ENCODE data around the gene CDH2. TPM values are rescaled to one million over a fixed set of nuclear protein-coding genes. Genes with fewer than 3 reads are reported as not detected.

The CDH2 gene
- total and polyA plus RNA-seq, 2 donors (not counting 1 experiment from before 2014, with no cell fraction given) = 2.0 to 15.3 TPM

DNA sequence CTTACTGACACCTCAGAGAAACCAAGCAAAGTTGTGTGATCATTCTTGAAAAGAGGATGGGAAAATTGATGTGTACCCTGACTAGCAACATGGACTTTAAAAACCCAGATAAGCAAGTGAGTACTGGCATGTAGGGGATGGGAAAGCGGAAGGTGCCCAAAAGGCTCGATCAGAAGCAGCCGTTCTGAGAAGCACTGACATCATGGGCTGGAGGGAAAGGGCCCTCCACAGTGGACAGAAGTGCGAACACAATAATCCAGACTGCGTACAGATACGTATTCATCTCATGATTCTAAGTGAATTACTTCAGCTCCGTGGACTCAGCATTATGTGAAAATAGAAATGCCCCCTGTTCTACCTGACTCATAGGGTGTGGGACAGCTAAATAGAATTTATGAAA lies 42.2 kb downstream of the CDH2 start:
- Histone ChIP-seq H3K9ac (ENCODE audit: insufficient read depth, low read length) (no peak overlapping the region), H3K9me3 (ENCODE audit: control insufficient read depth, insufficient read depth, low read depth, low read length) (no peaks in the 10 kb centered on the region), H2AFZ (ENCODE audit: low read length) (no peak overlapping the region), H3K36me3 (ENCODE audit: control insufficient read depth, insufficient read depth, low read length) (no peaks in the 10 kb centered on the region), H3K4me2 (ENCODE audit: extremely low read depth, insufficient read depth, low read length) (no peak overlapping the region), H3K4me3 (replicated peaks in 1 of 4; ENCODE audit: control extremely low read depth in 1 of 4, insufficient read depth in 1 of 4, low read depth in 3 of 4, low read length in 4 of 4) (no peak overlapping the region), H3K79me2 (ENCODE audit: control insufficient read depth, insufficient read depth, low read length) (no peaks in the 10 kb centered on the region), H3K4me1 (ENCODE audit: control insufficient read depth, extremely low read depth, insufficient read depth, low read length) (no peaks in the 10 kb centered on the region), H3K27me3 (ENCODE audit: control insufficient read depth, insufficient read depth, low read length) (no peaks in the 10 kb centered on the region), H3K27ac (ENCODE audit: insufficient read depth, low read length) (no peak overlapping the region), H4K20me1 (ENCODE audit: control insufficient read depth, extremely low read depth, insufficient read depth, low read length) (no peaks in the 10 kb centered on the region)
- no peak for TF ChIP-seq EZH2 (IDR thresholded peaks at IDR 0.05; ENCODE audit: low read length, missing control alignments)
- TF ChIP-seq, protein P1, sequence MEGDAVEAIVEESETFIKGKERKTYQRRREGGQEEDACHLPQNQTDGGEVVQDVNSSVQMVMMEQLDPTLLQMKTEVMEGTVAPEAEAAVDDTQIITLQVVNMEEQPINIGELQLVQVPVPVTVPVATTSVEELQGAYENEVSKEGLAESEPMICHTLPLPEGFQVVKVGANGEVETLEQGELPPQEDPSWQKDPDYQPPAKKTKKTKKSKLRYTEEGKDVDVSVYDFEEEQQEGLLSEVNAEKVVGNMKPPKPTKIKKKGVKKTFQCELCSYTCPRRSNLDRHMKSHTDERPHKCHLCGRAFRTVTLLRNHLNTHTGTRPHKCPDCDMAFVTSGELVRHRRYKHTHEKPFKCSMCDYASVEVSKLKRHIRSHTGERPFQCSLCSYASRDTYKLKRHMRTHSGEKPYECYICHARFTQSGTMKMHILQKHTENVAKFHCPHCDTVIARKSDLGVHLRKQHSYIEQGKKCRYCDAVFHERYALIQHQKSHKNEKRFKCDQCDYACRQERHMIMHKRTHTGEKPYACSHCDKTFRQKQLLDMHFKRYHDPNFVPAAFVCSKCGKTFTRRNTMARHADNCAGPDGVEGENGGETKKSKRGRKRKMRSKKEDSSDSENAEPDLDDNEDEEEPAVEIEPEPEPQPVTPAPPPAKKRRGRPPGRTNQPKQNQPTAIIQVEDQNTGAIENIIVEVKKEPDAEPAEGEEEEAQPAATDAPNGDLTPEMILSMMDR (conservative IDR thresholded peaks at IDR 0.05 in 1 of 2, IDR thresholded peaks at IDR 0.05 in 1 of 2; ENCODE audit: low read depth in 1 of 2, low read length in 2 of 2) = no peak
- no peak for DNase-seq (ENCODE audit: low read depth in 2 of 2)

DNA sequence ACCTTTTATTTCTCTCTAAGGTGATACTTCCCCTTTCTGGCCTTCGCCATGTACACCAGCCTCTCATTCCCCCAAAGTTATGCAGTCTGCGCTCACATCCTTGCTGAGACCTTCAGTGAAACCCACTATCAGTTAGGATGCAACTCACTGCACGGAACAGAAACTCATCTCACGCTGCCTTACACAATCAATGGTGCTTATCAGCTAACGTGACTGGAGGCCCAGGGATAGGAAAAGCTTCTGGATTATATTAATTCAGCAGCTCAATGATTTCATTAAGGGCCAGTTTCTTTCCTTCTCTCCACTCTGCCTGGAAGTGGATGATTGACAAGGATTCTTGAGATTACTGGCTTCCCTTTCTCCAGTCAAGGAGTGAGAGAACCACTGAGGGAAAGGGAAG lies 44.8 kb downstream of the CDH2 start:
- no peak overlapping the region for H2AFZ ChIP-seq (ENCODE audit: low read length)
- no peaks in the 10 kb centered on the region for H4K20me1 ChIP-seq (ENCODE audit: control insufficient read depth, extremely low read depth, insufficient read depth, low read length)
- no peaks in the 10 kb centered on the region for H3K79me2 ChIP-seq (ENCODE audit: control insufficient read depth, insufficient read depth, low read length)

GRCh38 chr18:28128659-28128980 lies 48.3 kb downstream of the CDH2 start:
- Histone ChIP-seq H3K4me1 (ENCODE audit: control insufficient read depth, extremely low read depth, insufficient read depth, low read length) (no peaks in the 10 kb centered on the region), H3K36me3 (ENCODE audit: control insufficient read depth, insufficient read depth, low read length) (no peaks in the 10 kb centered on the region), H4K20me1 (ENCODE audit: control insufficient read depth, extremely low read depth, insufficient read depth, low read length) (no peaks in the 10 kb centered on the region), H3K79me2 (ENCODE audit: control insufficient read depth, insufficient read depth, low read length) (no peaks in the 10 kb centered on the region), H3K27ac (ENCODE audit: insufficient read depth, low read length) (no peak overlapping the region), H3K4me2 (ENCODE audit: extremely low read depth, insufficient read depth, low read length) (no peak overlapping the region), H3K9ac (ENCODE audit: insufficient read depth, low read length) (no peak overlapping the region), H3K4me3 (replicated peaks in 1 of 4; ENCODE audit: control extremely low read depth in 1 of 4, insufficient read depth in 1 of 4, low read depth in 3 of 4, low read length in 4 of 4) (no peak overlapping the region), H2AFZ (ENCODE audit: low read length) (no peak overlapping the region), H3K27me3 (ENCODE audit: control insufficient read depth, insufficient read depth, low read length) (no peaks in the 10 kb centered on the region), H3K9me3 (ENCODE audit: control insufficient read depth, insufficient read depth, low read depth, low read length) (no peaks in the 10 kb centered on the region)
- TF ChIP-seq, protein P1 (conservative IDR thresholded peaks at IDR 0.05 in 1 of 2, IDR thresholded peaks at IDR 0.05 in 1 of 2; ENCODE audit: low read depth in 1 of 2, low read length in 2 of 2) = no peak
- TF ChIP-seq EZH2 (IDR thresholded peaks at IDR 0.05; ENCODE audit: low read length, missing control alignments) = no peak
- no peak for DNase-seq (ENCODE audit: low read depth in 2 of 2)

More for the DNA sequence above, 44.8 kb downstream of the CDH2 start:
- DNase-seq (ENCODE audit: low read depth in 2 of 2) = no peak
- no peak overlapping the region for H3K4me3 ChIP-seq (replicated peaks in 1 of 4; ENCODE audit: control extremely low read depth in 1 of 4, insufficient read depth in 1 of 4, low read depth in 3 of 4, low read length in 4 of 4)
- H3K9ac ChIP-seq (ENCODE audit: insufficient read depth, low read length) = no peak overlapping the region
- no peaks in the 10 kb centered on the region for H3K9me3 ChIP-seq (ENCODE audit: control insufficient read depth, insufficient read depth, low read depth, low read length)
- no peaks in the 10 kb centered on the region for H3K4me1 ChIP-seq (ENCODE audit: control insufficient read depth, extremely low read depth, insufficient read depth, low read length)
- H3K36me3 ChIP-seq (ENCODE audit: control insufficient read depth, insufficient read depth, low read length) = no peaks in the 10 kb centered on the region
- H3K4me2 ChIP-seq (ENCODE audit: extremely low read depth, insufficient read depth, low read length) = no peak overlapping the region
- H3K27me3 ChIP-seq (ENCODE audit: control insufficient read depth, insufficient read depth, low read length) = no peaks in the 10 kb centered on the region
- TF ChIP-seq, protein P1 (conservative IDR thresholded peaks at IDR 0.05 in 1 of 2, IDR thresholded peaks at IDR 0.05 in 1 of 2; ENCODE audit: low read depth in 1 of 2, low read length in 2 of 2) = no peak
- TF ChIP-seq EZH2 (IDR thresholded peaks at IDR 0.05; ENCODE audit: low read length, missing control alignments) = no peak
- no peak overlapping the region for H3K27ac ChIP-seq (ENCODE audit: insufficient read depth, low read length)
